GM12878 (cell line): Measurements from ENCODE around the gene RPL22. TPM values are rescaled to one million over a fixed set of nuclear protein-coding genes. Genes with fewer than 3 reads are reported as not detected.
A peak's percentile ranks its signal among the peaks of the same experiment; 100 is the strongest.

Experiments
- ATAC-seq: fragments of 200-7000 bp; cut with Tn5 transposase; 3 replicates; pipeline ENCODE4 v1.9.1; 2020; ENCODE audit warnings: mild to moderate bottlenecking, moderate library complexity
- BruUV-seq: library from RNA; stranded (reverse); fragments of 400-500 nt; replicated peaks from 2 replicates; lab custom pipeline; 2021; lab: Mats Ljungman, UMichigan
- CTCF ChIA-PET: fragments of 300-600 bp; sonication (Branson Sonifier 250); formaldehyde crosslinking; extraction: SDS; loops from one replicate; lab custom pipeline; 2021; ENCODE audit warnings: inconsistent platforms; lab: Yijun Ruan, JAX
- POLR2A ChIA-PET: fragments of 350-600 bp; formaldehyde crosslinking; extraction: SDS; loops from one replicate; lab custom pipeline; 2021; ENCODE audit warnings: inconsistent platforms; lab: Charles Lee
- RAD21 ChIA-PET: fragments of 300-600 bp; sonication (Branson Sonifier 250); formaldehyde crosslinking; loops from one replicate; lab custom pipeline; 2023; ENCODE audit warnings: antibody characterized with exemption; ENCODE audit not compliant: unreplicated experiment; lab: Charles Lee
- SMC1A ChIA-PET: fragments of 300-600 bp; sonication (Branson Sonifier 250); formaldehyde crosslinking; loops from one replicate; lab custom pipeline; 2023; ENCODE audit not compliant: unreplicated experiment, uncharacterized antibody; lab: Charles Lee
- DNase-seq: peaks from one replicate; pipeline ENCODE4 v3.0.0-alpha.2; 2011; ENCODE audit warnings: low read depth, low spot score
- FAIRE-seq: peaks from 3 replicates; lab custom pipeline; 2011; peaks lifted over from hg19 to GRCh38; lab: Jason Lieb, UNC
- H2AFZ ChIP-seq: 2 replicates; pipeline ENCODE4 v1.6.0; 2011; ENCODE audit warnings: low read depth, low read length, control low read depth; ENCODE audit not compliant: control insufficient read depth
- H3K27ac ChIP-seq: 2 replicates; pipeline ENCODE4 v1.5.1; 2011; ENCODE audit warnings: control low read depth; ENCODE audit not compliant: control insufficient read depth, insufficient read depth
- H3K27me3 ChIP-seq, 2 experiments: replicated peaks in 1 of 2; 2 replicates each; pipeline versions ENCODE4 v1.6.0 to v1.6.1; 2011; ENCODE audit warnings: low read length in 1 of 2; ENCODE audit not compliant: control insufficient read depth in 2 of 2, insufficient read depth in 2 of 2
- H3K36me3 ChIP-seq, 2 experiments: 2 replicates each; pipeline ENCODE4 v1.5.1; 2011; ENCODE audit warnings: low read length in 1 of 2; ENCODE audit not compliant: control insufficient read depth in 2 of 2, insufficient read depth in 2 of 2
- H3K4me1 ChIP-seq: 2 replicates; pipeline ENCODE4 v1.6.1; 2011; ENCODE audit warnings: mild to moderate bottlenecking, low read length, moderate library complexity, mixed read lengths; ENCODE audit not compliant: control insufficient read depth, insufficient read depth
- H3K4me2 ChIP-seq: 2 replicates; pipeline ENCODE4 v1.6.0; 2011; ENCODE audit warnings: control low read depth; ENCODE audit not compliant: control insufficient read depth, insufficient read depth
- H3K4me3 ChIP-seq: fragments of 200-600 bp; sonication (generic); 2 replicates; pipeline ENCODE4 v1.5.1; 2016
- H3K79me2 ChIP-seq: 2 replicates; pipeline ENCODE4 v1.6.0; 2011; ENCODE audit warnings: low read length; ENCODE audit not compliant: control insufficient read depth, insufficient read depth
- H3K9ac ChIP-seq: 2 replicates; pipeline ENCODE4 v1.8.0; 2011; ENCODE audit warnings: low read length, control low read depth, mixed read lengths; ENCODE audit not compliant: control insufficient read depth, insufficient read depth
- H3K9me3 ChIP-seq: replicated peaks from 3 replicates; pipeline ENCODE4 v1.5.1; 2011; ENCODE audit warnings: mild to moderate bottlenecking, low read length; ENCODE audit not compliant: control insufficient read depth, insufficient read depth
- H4K20me1 ChIP-seq: 2 replicates; pipeline ENCODE4 v1.6.0; 2011; ENCODE audit not compliant: control insufficient read depth, insufficient read depth
- ATF7 ChIP-seq: fragments of 450-650 bp; IDR thresholded peaks from 2 replicates; pipeline ENCODE4 v1.6.1; 2016; ENCODE audit warnings: low read depth, mild to moderate bottlenecking
- BACH1 ChIP-seq: fragments of 450-650 bp; IDR thresholded peaks from 2 replicates; pipeline ENCODE4 v1.6.1; 2017; ENCODE audit warnings: mild to moderate bottlenecking, borderline replicate concordance
- BRCA1 ChIP-seq: IDR thresholded peaks from 2 replicates; pipeline ENCODE4 v1.6.1; 2011; ENCODE audit warnings: low read depth, low read length, improper control_type of control experiment
- KLF5 ChIP-seq: fragments of 450-650 bp; IDR thresholded peaks from 2 replicates; pipeline ENCODE4 v1.6.1; 2014; ENCODE audit warnings: mild to moderate bottlenecking; ENCODE audit not compliant: partially characterized antibody
- LARP7 ChIP-seq: fragments of 450-650 bp; IDR thresholded peaks from 2 replicates; pipeline ENCODE4 v1.6.1; 2017; ENCODE audit warnings: mild to moderate bottlenecking
- NFYA ChIP-seq: IDR thresholded peaks from 2 replicates; pipeline ENCODE4 v1.6.1; 2011; ENCODE audit warnings: low read depth, mild to moderate bottlenecking, low read length, improper control_type of control experiment, borderline replicate concordance
- NR2C1 ChIP-seq: fragments of 450-650 bp; IDR thresholded peaks from 2 replicates; pipeline ENCODE4 v1.6.1; 2017; ENCODE audit warnings: antibody characterized with exemption, mild to moderate bottlenecking, moderate library complexity
- NR2F1 ChIP-seq: fragments of 450-650 bp; conservative IDR thresholded peaks from 2 replicates; pipeline ENCODE4 v1.6.1; 2017; ENCODE audit warnings: mild to moderate bottlenecking
- SREBF2 ChIP-seq: IDR thresholded peaks from 2 replicates; pipeline ENCODE4 v1.6.1; 2012; ENCODE audit warnings: mild to moderate bottlenecking, low read length
- SRF ChIP-seq, 2 experiments: IDR thresholded peaks; 2 replicates each; pipeline ENCODE4 v1.6.1; 2011; ENCODE audit warnings: low read depth in 2 of 2, low read length in 2 of 2, mild to moderate bottlenecking in 1 of 2, moderate library complexity in 1 of 2
- TCF3 ChIP-seq: IDR thresholded peaks from 2 replicates; pipeline ENCODE4 v1.6.1; 2012; ENCODE audit warnings: low read depth, mild to moderate bottlenecking, low read length, borderline replicate concordance; ENCODE audit not compliant: insufficient read depth
- USF1 ChIP-seq: IDR thresholded peaks from 2 replicates; pipeline ENCODE4 v1.6.1; 2011; ENCODE audit warnings: borderline replicate concordance, low read depth, mild to moderate bottlenecking, moderate library complexity, mixed read lengths, low read length; ENCODE audit not compliant: insufficient read depth; ENCODE audit errors: extremely low read length
- ZNF24 ChIP-seq: fragments of 450-650 bp; IDR thresholded peaks from 2 replicates; pipeline ENCODE4 v1.6.1; 2017; ENCODE audit warnings: antibody characterized with exemption, mild to moderate bottlenecking
- ZNF384 ChIP-seq: IDR thresholded peaks from 2 replicates; pipeline ENCODE4 v1.6.1; 2012; ENCODE audit warnings: low read depth, mild to moderate bottlenecking, low read length, improper control_type of control experiment, borderline replicate concordance
- WGBS: methylation state at CpG from one replicate; pipeline ENCODE4 v1.1.6; 2016; ENCODE audit warnings: low lambda C conversion rate; ENCODE audit not compliant: insufficient replicate concordance, insufficient coverage; ENCODE audit errors: missing lambda C conversion rate; 5-methylcytosine and 5-hydroxymethylcytosine counted together
- in situ Hi-C: fragments of 300-500 bp; cut with MboI; formaldehyde crosslinking; loops from 9 replicates; pipeline ENCODE4 v1.14.3; 2018; ENCODE audit warnings: mixed read lengths
- intact Hi-C: fragments of 100-400 bp; cut with micrococcal nuclease; formaldehyde crosslinking; loops from one replicate; pipeline ENCODE4 v1.14.2; 2022; ENCODE audit not compliant: unreplicated experiment
- polyA plus RNA-seq, 11 experiments: library from polyadenylated mRNA; depleted of rRNA in 4 of 11; unstranded in 6 of 11; stranded (reverse) in 5 of 11; fragments of >200 nt; fragmentation: Nextera tagmentation in 4 of 11; fragmentation: Illumina TruSeq in 1 of 11; extraction: Ambion mirVana in 4 of 11; extraction: Trizol in 1 of 11; gene quantifications; 1 replicate in 1 of 11; 2 replicates in 10 of 11; pipeline versions ENCODE4 v1.2.1 to v1.2.3, GENCODE V29; 2011 to 2016; ENCODE audit warnings: inconsistent platforms in 2 of 11, missing spikeins in 2 of 11, low read depth in 1 of 11
- total RNA-seq, 4 experiments: library from RNA; depleted of rRNA in 3 of 4; stranded (reverse); fragments of >200 nt in 3 of 4; fragmentation: Illumina TruSeq in 1 of 4; extraction: Trizol in 1 of 4; gene quantifications; 2 replicates each; pipeline versions ENCODE4 v1.2.1 to v1.2.3, GENCODE V29; 2013 to 2021

RPL22 gene
- total and polyA plus RNA-seq, 10 of the 15 experiments (the other 5 are each of a cell fraction or from before 2014, with no cell fraction given) = 191 to 560 (median 430) TPM

GRCh38 chr1:6140413-6140812 is 59.0 kb downstream of the RPL22 start:
- 31% methylated on average over 2 of the region's 2 CpGs for WGBS
- BruUV-seq = no TSS peak
- in situ Hi-C loops = no loop called here
- intact Hi-C loops = no loop called here
- Histone ChIP-seq H3K79me2 (no peaks in the 10 kb centered on the region), H3K9me3 (no peaks in the 10 kb centered on the region), H3K27ac (no peak overlapping the region), H3K4me2 (no peak overlapping the region), H3K36me3 (no peaks in the 10 kb centered on the region), H3K9ac (no peak overlapping the region), H2AFZ (no peak overlapping the region), H3K4me1 (no peaks in the 10 kb centered on the region), H3K27me3 (no peaks in the 10 kb centered on the region; a peak in 1 of 4 replicates), H3K4me3 (no peak overlapping the region), H4K20me1 (no peaks in the 10 kb centered on the region)
- FAIRE-seq (no peak), ATAC-seq (no peak), DNase-seq (no peak)
- TF ChIP-seq ATF7 (no peak), USF1 (peak; percentile 19)
- SMC1A ChIA-PET = no interaction called here
- RAD21 ChIA-PET = no interaction called here
- CTCF ChIA-PET = interaction anchor here (0.6 to 1.5 kb wide), 2 partner anchors 20 to 27 kb away, joined by 4 read pairs; no protein-coding TSS in a partner anchor
- POLR2A ChIA-PET = no interaction called here

- Histone ChIP-seq H3K4me2 (no peak overlapping the region), H2AFZ (no peak overlapping the region), H3K36me3 (no peaks in the 10 kb centered on the region), H3K9me3 (no peaks in the 10 kb centered on the region; the same call in 2 of the 3 replicates), H3K4me1 (no peaks in the 10 kb centered on the region), H3K27me3 (no peaks in the 10 kb centered on the region; a peak in 1 of 4 replicates), H4K20me1 (no peaks in the 10 kb centered on the region), H3K27ac (no peak overlapping the region), H3K79me2 (no peaks in the 10 kb centered on the region), H3K4me3 (no peak overlapping the region), H3K9ac (no peak overlapping the region)
- ATAC-seq (no peak), DNase-seq (no peak), FAIRE-seq (no peak)
- intact Hi-C loops = no loop called here
- in situ Hi-C loops = no loop called here
- ChIA-PET SMC1A (no interaction called here), CTCF (no interaction called here), RAD21 (no interaction called here), POLR2A (no interaction called here)
- TF ChIP-seq TCF3 = no peak
- no peak for TF ChIP-seq NFYA
- no peak for TF ChIP-seq SREBF2
- no peak for TF ChIP-seq ZNF384
- no peak for TF ChIP-seq BACH1
- TF ChIP-seq KLF5 = no peak
- TF ChIP-seq NR2F1 = no peak
- TF ChIP-seq LARP7 = no peak
- no peak for TF ChIP-seq SRF (IDR thresholded peaks at IDR 0.05; ENCODE audit: low read depth in 2 of 2, low read length in 2 of 2)
- no peak for TF ChIP-seq NR2C1
- TF ChIP-seq ZNF24 = no peak
- TF ChIP-seq BRCA1 = no peak
- no TSS peak for BruUV-seq
- 10% methylated on average over 5 of the region's 5 CpGs for WGBS
These were observed 61.6 kb downstream of the RPL22 start for GRCh38 chr1:6137758-6138157.
